H9 (cell line): ENCODE results near the gene CDK15. TPM values are rescaled to one million over a fixed set of nuclear protein-coding genes. Genes with fewer than 3 reads are reported as not detected.

Source experiments
- DNase-seq: peaks from one replicate; pipeline ENCODE4 v3.0.0-alpha.2; 2017
- H2AFZ ChIP-seq: one replicate; pipeline ENCODE4 v1.6.1; 2013; ENCODE audit warnings: mild to moderate bottlenecking, low read length, control low read depth, moderate library complexity
- H2AK5ac ChIP-seq: 2 replicates; pipeline ENCODE4 v1.6.1; 2013; ENCODE audit warnings: low read length, control low read depth, mixed read lengths; ENCODE audit not compliant: insufficient read length
- H2BK120ac ChIP-seq: one replicate; pipeline ENCODE4 v1.6.1; 2013; ENCODE audit warnings: low read depth, mild to moderate bottlenecking, low read length, control low read depth, inconsistent platforms; ENCODE audit not compliant: poor library complexity, severe bottlenecking
- H2BK12ac ChIP-seq: 2 replicates; pipeline ENCODE4 v1.6.1; 2013; ENCODE audit warnings: low read length, control low read depth, mixed read lengths, low read depth; ENCODE audit not compliant: insufficient read length
- H2BK15ac ChIP-seq: 2 replicates; pipeline ENCODE4 v1.6.1; 2013; ENCODE audit warnings: low read depth, low read length, control low read depth
- H2BK20ac ChIP-seq: one replicate; pipeline ENCODE4 v1.6.1; 2013; ENCODE audit warnings: low read depth, mild to moderate bottlenecking, low read length, control low read depth, inconsistent platforms; ENCODE audit not compliant: poor library complexity, severe bottlenecking
- H2BK5ac ChIP-seq: 2 replicates; pipeline ENCODE4 v1.6.1; 2013; ENCODE audit warnings: low read length, control low read depth, mixed read lengths; ENCODE audit not compliant: insufficient read length
- H3K14ac ChIP-seq: 2 replicates; pipeline ENCODE4 v1.6.1; 2013; ENCODE audit warnings: low read length, control low read depth; ENCODE audit not compliant: insufficient read depth
- H3K18ac ChIP-seq: 2 replicates; pipeline ENCODE4 v1.6.1; 2013; ENCODE audit warnings: low read depth, mild to moderate bottlenecking, mixed read lengths, low read length, control low read depth; ENCODE audit not compliant: insufficient read length
- H3K23ac ChIP-seq: 2 replicates; pipeline ENCODE4 v1.6.1; 2013; ENCODE audit warnings: low read length, control low read depth, mixed read lengths, low read depth; ENCODE audit not compliant: insufficient read length
- H3K23me2 ChIP-seq: 2 replicates; pipeline ENCODE4 v1.6.1; 2013; ENCODE audit warnings: low read depth, mild to moderate bottlenecking, mixed read lengths, low read length, control low read depth; ENCODE audit not compliant: insufficient read length, poor library complexity, severe bottlenecking
- H3K27ac ChIP-seq: 2 replicates; pipeline ENCODE4 v1.5.1; 2013; ENCODE audit warnings: low read length, control low read depth, mixed read lengths, low read depth; ENCODE audit not compliant: insufficient read length
- H3K27me3 ChIP-seq: 2 replicates; pipeline ENCODE4 v1.6.1; 2013; ENCODE audit warnings: low read length, control low read depth, inconsistent platforms; ENCODE audit not compliant: insufficient read depth
- H3K4ac ChIP-seq: 2 replicates; pipeline ENCODE4 v1.6.1; 2013; ENCODE audit warnings: low read depth, mild to moderate bottlenecking, control low read depth, inconsistent platforms, low read length, moderate library complexity
- H3K4me1 ChIP-seq: 2 replicates; pipeline ENCODE4 v1.6.1; 2013; ENCODE audit warnings: low read length, control low read depth, inconsistent platforms; ENCODE audit not compliant: insufficient read depth
- H3K4me2 ChIP-seq: 2 replicates; pipeline ENCODE4 v1.6.1; 2013; ENCODE audit warnings: low read length, control low read depth, mixed read lengths; ENCODE audit not compliant: insufficient read length, insufficient read depth
- H3K56ac ChIP-seq: 2 replicates; pipeline ENCODE4 v1.6.1; 2013; ENCODE audit warnings: low read depth, mild to moderate bottlenecking, mixed read lengths, low read length, control low read depth; ENCODE audit not compliant: insufficient read length
- H3K79me1 ChIP-seq: 2 replicates; pipeline ENCODE4 v1.6.1; 2013; ENCODE audit warnings: low read depth, mild to moderate bottlenecking, moderate library complexity, low read length, control low read depth, inconsistent platforms; ENCODE audit not compliant: insufficient read depth, poor library complexity, severe bottlenecking
- H3K79me2 ChIP-seq: 2 replicates; pipeline ENCODE4 v1.6.1; 2013; ENCODE audit warnings: low read length, control low read depth, inconsistent platforms; ENCODE audit not compliant: insufficient read depth
- H3K9ac ChIP-seq: 2 replicates; pipeline ENCODE4 v1.6.1; 2013; ENCODE audit warnings: low read length, control low read depth, mixed read lengths; ENCODE audit not compliant: insufficient read length; ENCODE audit errors: extremely low read depth
- H3K9me3 ChIP-seq: one replicate; pipeline ENCODE4 v1.6.1; 2013; ENCODE audit warnings: low read depth, low read length, inconsistent platforms; ENCODE audit not compliant: control insufficient read depth
- H3T11ph ChIP-seq: one replicate; pipeline ENCODE4 v1.6.1; 2013; ENCODE audit warnings: mild to moderate bottlenecking, low read length, control low read depth, inconsistent platforms
- H4K20me1 ChIP-seq: one replicate; pipeline ENCODE4 v1.6.1; 2013; ENCODE audit not compliant: control insufficient read depth, insufficient read length, insufficient read depth
- H4K5ac ChIP-seq: 2 replicates; pipeline ENCODE4 v1.6.1; 2013; ENCODE audit warnings: low read depth, mild to moderate bottlenecking, mixed read lengths, low read length, control low read depth; ENCODE audit not compliant: insufficient read length
- H4K8ac ChIP-seq: replicated peaks from 2 replicates; pipeline ENCODE4 v1.6.1; 2013; ENCODE audit warnings: low read length, control low read depth, mixed read lengths, low read depth; ENCODE audit not compliant: insufficient read length
- H4K91ac ChIP-seq: 2 replicates; pipeline ENCODE4 v1.6.1; 2013; ENCODE audit warnings: low read depth, mild to moderate bottlenecking, moderate library complexity, mixed read lengths, low read length, control low read depth; ENCODE audit not compliant: insufficient read length
- H3K27ac Mint-ChIP-seq, 3 experiments: 2 replicates in 2 of 3; 3 replicates in 1 of 3; pipeline ENCODE4 v1.8.0; 2020 to 2021; ENCODE audit warnings: mixed read lengths in 3 of 3, mild to moderate bottlenecking in 1 of 3, moderate library complexity in 1 of 3
- H3K27me3 Mint-ChIP-seq: 2 replicates; pipeline ENCODE4 v1.8.0; 2021; ENCODE audit warnings: low read depth, mild to moderate bottlenecking, moderate library complexity, mixed read lengths
- H3K36me3 Mint-ChIP-seq, 3 experiments: 2 replicates in 2 of 3; 3 replicates in 1 of 3; pipeline ENCODE4 v1.8.0; 2020 to 2021; ENCODE audit warnings: low read depth in 3 of 3, mixed read lengths in 3 of 3; ENCODE audit not compliant: insufficient read depth in 1 of 3
- H3K4me1 Mint-ChIP-seq, 2 experiments: 2 replicates each; pipeline ENCODE4 v1.8.0; 2020; ENCODE audit warnings: mixed read lengths in 2 of 2
- H3K4me3 Mint-ChIP-seq, 2 experiments: 2 replicates in 1 of 2; 3 replicates in 1 of 2; pipeline ENCODE4 v1.8.0; 2020 to 2021; ENCODE audit warnings: mild to moderate bottlenecking in 2 of 2, mixed read lengths in 2 of 2, moderate library complexity in 1 of 2
- H3K9me3 Mint-ChIP-seq, 2 experiments: 2 replicates in 1 of 2; 3 replicates in 1 of 2; pipeline ENCODE4 v1.8.0; 2020; ENCODE audit warnings: mild to moderate bottlenecking in 2 of 2, mixed read lengths in 2 of 2, moderate library complexity in 1 of 2
- CTCF ChIP-seq: fragments of 200-600 bp; sonication (generic); conservative IDR thresholded peaks from 3 replicates; pipeline ENCODE4 v1.8.0; 2021; ENCODE audit warnings: antibody characterized with exemption, mild to moderate bottlenecking
- WGBS: extraction: QIAGEN DNeasy Blood & Tissue Kit; methylation state at CpG from one replicate; pipeline ENCODE4 v1.1.7; 2013; ENCODE audit warnings: missing lambda C conversion rate, low lambda C conversion rate, mixed read lengths; ENCODE audit not compliant: insufficient read length; ENCODE audit errors: extremely low coverage; 5-methylcytosine and 5-hydroxymethylcytosine counted together
- total RNA-seq: library from RNA; stranded (reverse); gene quantifications from 2 replicates; pipeline ENCODE4 v1.2.1, GENCODE V29; 2021

CDK15 gene
- total RNA-seq, 1 experiment from 2014 or later, result not detected

GRCh38 chr2:201911372-201911771, 105.0 kb downstream of the CDK15 start:
- peak overlapping the region in 1 of 3 experiments; percentile 56; a peak in 1 of 7 replicates for H3K27ac Mint-ChIP-seq
- Histone ChIP-seq H3K79me1 (no peaks in the 10 kb centered on the region), H2AK5ac (no peak overlapping the region), H4K8ac (no peak overlapping the region), H2BK12ac (no peak overlapping the region), H3K4me2 (no peak overlapping the region), H4K91ac (no peak overlapping the region), H2BK15ac (no peak overlapping the region), H3K27ac (no peak overlapping the region), H2BK120ac (no peak overlapping the region), H3K14ac (no peak overlapping the region), H3K23ac (no peak overlapping the region), H3K79me2 (no peaks in the 10 kb centered on the region), H2BK5ac (no peak overlapping the region), H3T11ph (no peak overlapping the region), H3K23me2 (no peaks in the 10 kb centered on the region), H2AFZ (no peak overlapping the region), H3K18ac (no peak overlapping the region), H3K56ac (no peak overlapping the region), H2BK20ac (no peak overlapping the region), H3K27me3 (no peaks in the 10 kb centered on the region), H3K4ac (no peak overlapping the region), H4K20me1 (no peaks in the 10 kb centered on the region), H3K9me3 (no peaks in the 10 kb centered on the region), H3K9ac (no peak overlapping the region), H4K5ac (no peak overlapping the region), H3K4me1 (peaks cover 3% of the 10 kb centered on the region; the same call in 1 of the 2 replicates)
- peaks cover 44 to 60% of the 10 kb centered on the region in 2 experiments for H3K4me1 Mint-ChIP-seq
- WGBS, result no CpG with 5 or more reads among the region's 4 CpGs
- no peak for DNase-seq
- H3K36me3 Mint-ChIP-seq, result no peaks in the 10 kb centered on the region
- no peak for TF ChIP-seq CTCF
- no peaks in the 10 kb centered on the region for H3K9me3 Mint-ChIP-seq
- no peaks in the 10 kb centered on the region for H3K27me3 Mint-ChIP-seq
- H3K4me3 Mint-ChIP-seq, result peak overlapping the region in 1 of 2 experiments; percentile 14; a peak in 1 of 5 replicates
